AG04450 (cell line): Measurements from ENCODE around the gene TRIM32. TPM values are rescaled to one million over a fixed set of nuclear protein-coding genes. Genes with fewer than 3 reads are reported as not detected.

Source experiments
- CTCF ChIA-PET: fragments of 300-600, 350-600 bp; formaldehyde crosslinking; extraction: SDS; loops from one replicate; lab custom pipeline; 2022; ENCODE audit warnings: antibody characterized with exemption, inconsistent platforms; lab: Charles Lee
- POLR2A ChIA-PET: fragments of 350-600 bp; formaldehyde crosslinking; extraction: SDS; loops from one replicate; lab custom pipeline; 2021; ENCODE audit warnings: antibody characterized with exemption, inconsistent platforms; lab: Yijun Ruan, JAX
- DNase-seq: peaks from one replicate; pipeline ENCODE4 v3.0.0-alpha.2; 2011; ENCODE audit warnings: low read depth, low spot score
- H3K27ac ChIP-seq: one replicate; pipeline ENCODE4 v1.5.1; 2012; ENCODE audit warnings: low read depth, low read length, control low read depth
- H3K27me3 ChIP-seq: one replicate; pipeline ENCODE4 v1.6.0; 2012; ENCODE audit warnings: low read length; ENCODE audit not compliant: control insufficient read depth, insufficient read depth
- H3K4me3 ChIP-seq: 2 replicates; pipeline ENCODE4 v1.5.1; 2011; ENCODE audit warnings: mild to moderate bottlenecking, low read depth, low read length, control low read depth
- H3K9me3 ChIP-seq: 2 replicates; pipeline ENCODE4 v1.5.1; 2012; ENCODE audit warnings: low read length; ENCODE audit not compliant: control insufficient read depth, insufficient read depth
- polyA plus RNA-seq: library from polyadenylated mRNA; depleted of rRNA; stranded (reverse); fragments of >200 nt; gene quantifications from 2 replicates; pipeline ENCODE4 v1.2.3, GENCODE V29; 2011
- TF ChIP-seq, protein P1 (sequence below): IDR thresholded peaks from 2 replicates; pipeline ENCODE4 v1.5.1; 2011; ENCODE audit warnings: low read depth, low read length, control low read depth, inconsistent platforms

TRIM32 gene
- polyA plus RNA-seq, 1 experiment, result 24.5 TPM

GRCh38 chr9:116736399-116737151, 49.5 kb downstream of the TRIM32 start:
- ChIA-PET CTCF (interaction anchor here (0.7 to 18.2 kb wide), 33 partner anchors 9 to 670 kb away, joined by 3 to 558 read pairs (median 4); no protein-coding TSS in a partner anchor), POLR2A (no interaction called here)
- TF ChIP-seq, protein P1, sequence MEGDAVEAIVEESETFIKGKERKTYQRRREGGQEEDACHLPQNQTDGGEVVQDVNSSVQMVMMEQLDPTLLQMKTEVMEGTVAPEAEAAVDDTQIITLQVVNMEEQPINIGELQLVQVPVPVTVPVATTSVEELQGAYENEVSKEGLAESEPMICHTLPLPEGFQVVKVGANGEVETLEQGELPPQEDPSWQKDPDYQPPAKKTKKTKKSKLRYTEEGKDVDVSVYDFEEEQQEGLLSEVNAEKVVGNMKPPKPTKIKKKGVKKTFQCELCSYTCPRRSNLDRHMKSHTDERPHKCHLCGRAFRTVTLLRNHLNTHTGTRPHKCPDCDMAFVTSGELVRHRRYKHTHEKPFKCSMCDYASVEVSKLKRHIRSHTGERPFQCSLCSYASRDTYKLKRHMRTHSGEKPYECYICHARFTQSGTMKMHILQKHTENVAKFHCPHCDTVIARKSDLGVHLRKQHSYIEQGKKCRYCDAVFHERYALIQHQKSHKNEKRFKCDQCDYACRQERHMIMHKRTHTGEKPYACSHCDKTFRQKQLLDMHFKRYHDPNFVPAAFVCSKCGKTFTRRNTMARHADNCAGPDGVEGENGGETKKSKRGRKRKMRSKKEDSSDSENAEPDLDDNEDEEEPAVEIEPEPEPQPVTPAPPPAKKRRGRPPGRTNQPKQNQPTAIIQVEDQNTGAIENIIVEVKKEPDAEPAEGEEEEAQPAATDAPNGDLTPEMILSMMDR, result no peak
- H3K27ac ChIP-seq, result no peak overlapping the region
- H3K9me3 ChIP-seq, result no peaks in the 10 kb centered on the region
- no peak for DNase-seq
- no peak overlapping the region for H3K4me3 ChIP-seq
- peaks cover 2% of the 10 kb centered on the region for H3K27me3 ChIP-seq

DNA sequence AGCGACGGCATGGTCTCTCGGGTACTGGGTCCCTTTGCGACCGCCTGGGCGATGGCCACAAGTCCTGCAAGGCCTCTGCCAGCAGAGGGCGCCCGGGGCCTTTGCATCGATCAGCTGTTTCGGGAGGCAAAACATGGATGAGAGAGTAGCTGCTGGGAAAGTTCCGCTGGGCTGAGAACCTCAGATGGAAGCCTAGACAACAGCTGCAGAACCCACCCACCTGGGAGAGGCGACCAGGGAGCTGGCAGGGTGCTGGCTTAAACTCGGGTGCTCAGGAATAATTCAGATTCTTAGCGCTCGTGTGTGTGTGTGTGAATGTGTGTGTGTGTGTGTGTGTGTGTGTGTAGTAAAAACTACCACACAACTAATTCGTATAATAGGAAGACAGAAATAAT, 50.0 kb downstream of the TRIM32 start:
- no peaks in the 10 kb centered on the region for H3K9me3 ChIP-seq
- no peak overlapping the region for H3K4me3 ChIP-seq
- ChIA-PET POLR2A (no interaction called here), CTCF (interaction anchor here (0.6 to 18.2 kb wide), 37 partner anchors 8 to 1153 kb away, joined by 3 to 558 read pairs (median 3); no protein-coding TSS in a partner anchor)
- H3K27me3 ChIP-seq, result peaks cover 2% of the 10 kb centered on the region
- TF ChIP-seq, protein P1, result peak; percentile 98
- no peak overlapping the region for H3K27ac ChIP-seq
- DNase-seq, result peak; percentile 47

DNA sequence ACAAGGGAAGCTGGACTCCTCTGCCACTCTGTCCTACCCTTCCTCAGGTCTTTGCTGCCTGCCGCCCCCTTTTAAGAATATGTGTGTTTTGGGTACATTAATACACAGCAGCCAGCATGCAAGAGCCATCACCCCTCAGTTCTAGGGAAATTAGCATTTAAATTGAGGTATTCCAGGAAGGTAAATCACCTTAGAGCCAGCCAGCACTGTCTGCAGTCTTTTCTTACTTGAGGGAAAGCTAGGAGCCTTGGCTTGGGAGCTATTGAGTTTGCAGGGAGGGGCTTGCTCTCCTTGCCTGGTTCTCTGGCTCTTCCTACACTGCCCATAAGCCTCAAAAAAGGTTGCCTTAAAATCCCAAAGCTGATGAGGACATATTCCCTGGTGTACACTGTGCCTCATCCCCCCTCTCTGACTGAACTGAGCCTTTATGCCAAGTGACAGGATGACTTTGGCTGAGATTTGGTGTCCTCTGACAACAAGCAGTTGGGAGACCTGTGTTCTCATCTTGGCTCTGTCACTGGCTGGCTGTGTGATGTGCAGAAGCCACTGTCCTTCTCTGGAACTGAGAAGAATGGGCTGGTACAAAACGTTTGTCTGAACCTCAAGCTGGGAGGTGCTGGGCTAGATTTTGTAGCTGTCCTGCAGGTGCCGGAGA, 54.1 kb downstream of the TRIM32 start:
- H3K27ac ChIP-seq, result no peak overlapping the region
- H3K4me3 ChIP-seq, result no peak overlapping the region
- no peaks in the 10 kb centered on the region for H3K9me3 ChIP-seq
- peaks cover 3% of the 10 kb centered on the region for H3K27me3 ChIP-seq
- TF ChIP-seq, protein P1, result no peak
- DNase-seq, result no peak
- POLR2A ChIA-PET, result no interaction called here
- CTCF ChIA-PET, result interaction anchor here (18.2 kb wide), 1 partner anchor 119 kb away, joined by 558 read pairs; no protein-coding TSS in a partner anchor

- ChIA-PET CTCF (interaction anchor here (18.2 kb wide), 1 partner anchor 119 kb away, joined by 558 read pairs; no protein-coding TSS in a partner anchor), POLR2A (no interaction called here)
- no peak overlapping the region for H3K4me3 ChIP-seq
- TF ChIP-seq, protein P1, result no peak
- H3K27ac ChIP-seq, result no peak overlapping the region
- DNase-seq, result no peak
- peaks cover 3% of the 10 kb centered on the region for H3K27me3 ChIP-seq
- H3K9me3 ChIP-seq, result no peaks in the 10 kb centered on the region
These were observed 54.6 kb downstream of the TRIM32 start for GRCh38 chr9:116741742-116742141.
